Pulmonary artery endothelial cell (primary cell): ENCODE measurements around the gene TRNAU1AP. TPM values are rescaled to one million over a fixed set of nuclear protein-coding genes. Genes with fewer than 3 reads are reported as not detected.
"Not testable (repeated sequence)": the region's sequence is repeated elsewhere in the genome, so short reads cannot be mapped to it uniquely, and the experiment has no call there.

ENCODE experiments used
- DNase-seq: peaks from one replicate; pipeline ENCODE4 v3.0.0-alpha.2; 2011; ENCODE audit warnings: low read depth, low spot score
- total RNA-seq: library from RNA; depleted of rRNA; stranded (reverse); fragments of >200 nt; gene quantifications from 2 replicates; pipeline ENCODE4 v1.2.3, GENCODE V29; 2014

TRNAU1AP gene
- total RNA-seq, 1 donor from 2014 or later, result 27.8 TPM

- DNase-seq, result no peak
These were observed 31.3 kb upstream of the TRNAU1AP start for GRCh38 chr1:28521502-28522164.

GRCh38 chr1:28522537-28522936, 30.3 kb upstream of the TRNAU1AP start:
- not testable (repeated sequence) for DNase-seq

DNA sequence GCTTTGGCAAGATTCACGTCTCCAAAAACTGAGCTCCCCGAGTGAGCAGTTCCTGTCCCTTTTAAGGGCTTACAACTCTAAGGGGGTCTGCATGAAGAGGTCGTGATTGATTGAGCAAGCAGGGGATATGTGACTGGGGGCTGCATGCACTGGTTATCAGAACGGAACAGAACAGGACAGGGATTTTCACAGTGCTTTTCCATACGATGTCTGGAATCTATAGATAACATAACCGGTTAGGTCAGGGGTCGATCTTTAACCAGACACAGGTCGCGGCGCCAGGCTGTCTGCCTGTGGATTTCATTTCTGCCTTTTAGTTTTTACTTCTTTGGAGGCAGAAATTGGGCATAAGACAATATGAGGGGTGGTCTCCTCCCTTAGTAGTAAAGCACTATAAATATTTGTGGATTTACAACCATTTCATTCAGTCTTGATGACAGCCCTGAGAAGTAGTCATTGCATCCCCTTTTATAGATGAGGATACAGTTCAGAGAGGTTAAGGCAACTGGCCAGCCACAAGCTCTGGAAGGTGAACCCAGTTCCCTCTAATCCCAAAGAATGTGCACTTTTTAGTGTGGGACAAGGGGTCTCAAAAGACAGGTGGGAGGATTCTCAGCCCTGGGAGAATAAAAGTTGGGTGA, 27.8 kb upstream of the TRNAU1AP start:
- DNase-seq, result not testable (repeated sequence)

GRCh38 chr1:28526886-28527285, 26.0 kb upstream of the TRNAU1AP start:
- DNase-seq, result no peak

DNA sequence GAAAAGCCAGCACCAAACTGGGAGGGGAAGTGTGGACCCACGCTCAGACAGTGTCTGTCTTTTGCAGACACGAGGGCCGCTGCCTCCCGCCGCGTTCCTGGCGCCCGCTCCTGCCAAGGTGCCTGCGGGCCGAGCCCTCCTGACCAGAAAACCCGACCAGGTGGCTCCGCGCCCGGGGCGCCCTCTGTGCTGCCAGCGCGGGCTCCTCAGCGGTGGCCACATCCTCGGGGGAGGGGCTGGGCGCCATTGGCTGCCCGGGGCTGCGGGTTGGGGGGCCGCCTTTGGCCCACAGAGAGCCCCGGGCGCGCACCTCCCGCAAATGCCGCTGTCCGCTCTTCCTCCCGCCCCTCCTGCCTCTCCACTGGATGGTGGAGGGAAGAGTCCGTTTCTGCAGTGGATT, 22.4 kb upstream of the TRNAU1AP start:
- DNase-seq, result no peak

- DNase-seq, result no peak
These were observed 18.2 kb upstream of the TRNAU1AP start for GRCh38 chr1:28534671-28535070.

GRCh38 chr1:28535180-28535579, 17.7 kb upstream of the TRNAU1AP start:
- DNase-seq, result no peak

GRCh38 chr1:28537457-28538199, 15.3 kb upstream of the TRNAU1AP start:
- no peak for DNase-seq

GRCh38 chr1:28538286-28538685, 14.6 kb upstream of the TRNAU1AP start:
- no peak for DNase-seq

DNA sequence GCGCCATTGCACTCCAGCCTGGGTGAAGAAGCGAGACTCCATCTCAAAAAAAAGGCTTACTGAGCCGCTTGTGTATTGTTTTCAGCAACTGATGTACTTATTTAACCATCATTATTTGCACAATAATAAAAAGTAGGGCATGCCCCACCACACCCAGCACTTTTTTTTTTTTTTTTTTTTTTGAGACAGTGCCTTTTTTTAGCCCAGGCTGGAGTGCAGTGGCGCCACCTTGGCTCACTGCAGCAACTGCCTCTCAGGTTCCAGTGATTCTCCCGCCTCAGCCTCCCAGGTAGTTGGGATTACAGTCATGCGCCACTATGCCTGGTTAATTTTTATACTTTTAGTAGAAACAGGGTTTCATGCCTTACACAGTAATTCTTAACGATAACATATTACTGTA, 12.2 kb upstream of the TRNAU1AP start:
- no peak for DNase-seq

DNA sequence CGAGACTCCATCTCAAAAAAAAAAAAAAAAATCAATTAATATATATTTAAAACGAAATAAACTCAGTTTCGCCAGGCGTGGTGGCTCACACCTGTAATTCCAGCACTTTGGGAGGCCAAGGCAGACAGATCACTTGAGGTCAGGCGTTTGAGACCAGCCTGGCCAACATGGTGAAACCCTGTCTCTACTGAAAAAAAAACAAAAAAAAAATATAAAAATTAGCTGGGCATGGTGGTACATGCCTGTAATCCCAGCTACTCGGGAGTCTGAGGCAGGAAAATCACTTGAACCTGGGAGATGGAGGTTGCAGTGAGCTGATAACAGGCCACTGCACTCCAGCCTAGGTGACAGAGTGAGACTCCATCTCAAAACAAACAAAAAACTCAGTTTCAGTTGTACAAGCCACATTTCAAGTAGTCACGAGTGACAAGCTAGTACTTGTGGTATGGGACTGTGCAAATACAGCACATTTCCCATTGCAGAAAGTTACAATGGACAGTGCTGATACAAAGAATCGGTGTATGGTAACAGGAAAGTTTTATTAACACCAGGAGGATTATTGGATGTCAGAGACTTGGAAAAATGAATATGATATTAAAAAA, 11.4 kb upstream of the TRNAU1AP start:
- DNase-seq, result not testable (repeated sequence)

DNA sequence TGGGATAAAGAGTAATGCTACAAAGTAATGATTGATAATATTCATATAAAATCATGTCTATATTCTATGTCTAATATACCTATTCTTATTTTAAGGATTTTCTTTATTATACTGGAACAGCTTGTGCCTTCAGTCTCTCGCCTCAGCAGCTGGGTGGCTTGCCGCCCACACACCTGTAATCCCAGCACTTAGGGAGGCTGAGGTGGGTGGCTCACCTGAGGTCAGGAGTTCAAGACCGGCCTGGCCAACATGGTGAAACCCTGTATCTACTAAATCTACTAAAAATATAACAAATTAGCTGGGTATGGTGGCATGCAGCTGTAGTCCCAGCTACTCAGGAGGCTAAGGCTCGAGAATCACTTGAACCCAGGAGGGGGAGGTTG, 7.6 kb upstream of the TRNAU1AP start:
- DNase-seq, result no peak

GRCh38 chr1:28548318-28548717, 4.6 kb upstream of the TRNAU1AP start:
- no peak for DNase-seq

DNA sequence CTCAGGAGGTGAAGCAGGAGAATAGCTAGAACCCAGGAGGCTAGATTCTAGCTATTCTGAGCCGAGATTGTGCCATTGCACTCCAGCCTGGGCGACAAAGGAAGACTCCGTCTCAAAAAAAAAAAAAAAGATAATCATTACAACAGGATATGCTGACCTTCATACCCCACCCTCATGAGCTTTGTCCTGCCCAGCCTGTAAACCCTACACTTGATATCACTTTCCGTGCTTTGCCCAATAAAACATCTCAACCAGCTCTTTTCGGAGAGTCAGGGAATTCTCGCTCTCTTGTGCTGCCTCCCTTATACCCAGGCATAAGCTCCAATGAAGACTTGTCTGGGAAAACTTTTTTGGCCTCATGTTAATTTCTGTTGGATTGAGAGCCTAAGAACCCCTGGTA, 1.5 kb upstream of the TRNAU1AP start:
- DNase-seq, result no peak

GRCh38 chr1:28560886-28561285, 8.0 kb downstream of the TRNAU1AP start:
- no peak for DNase-seq

DNA sequence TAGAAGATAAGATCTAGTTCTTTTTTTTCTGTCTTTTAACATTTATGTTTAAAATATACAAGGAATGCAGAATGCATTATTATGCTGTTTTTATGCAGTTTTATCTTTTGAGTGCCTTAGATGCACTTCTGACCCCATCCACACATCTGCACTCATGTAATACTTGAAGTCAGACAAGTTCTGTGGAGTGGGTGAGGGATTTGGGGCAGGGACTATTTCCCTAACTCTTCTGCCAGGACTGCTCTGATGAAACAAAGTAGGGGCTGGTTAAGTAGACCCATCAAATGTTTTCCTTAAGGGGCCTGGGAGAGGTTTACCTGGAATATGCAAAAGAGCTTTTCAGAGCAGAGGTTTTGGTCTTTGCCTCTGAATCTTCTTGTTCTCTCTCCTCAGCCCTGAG, 11.4 kb downstream of the TRNAU1AP start:
- DNase-seq, result no peak

DNA sequence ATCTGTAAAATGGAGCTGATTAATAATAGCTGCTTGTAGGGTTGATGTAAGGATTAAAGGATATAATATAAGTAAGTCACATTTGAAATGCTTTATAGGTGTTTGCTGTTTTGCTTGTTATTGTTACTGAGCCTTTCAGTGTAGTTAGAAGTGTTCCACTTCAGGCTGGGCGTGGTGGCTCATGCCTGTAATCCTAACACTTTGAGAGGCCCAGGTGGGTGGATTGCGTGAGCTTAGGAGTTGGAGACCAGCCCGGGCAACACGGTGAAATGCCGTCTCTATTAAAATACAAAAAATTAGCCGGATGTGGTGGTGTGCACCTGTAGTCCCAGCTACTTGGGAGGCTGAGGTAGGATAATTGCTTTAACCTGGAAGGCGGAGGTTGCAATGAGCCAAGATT, 12.2 kb downstream of the TRNAU1AP start:
- no peak for DNase-seq

- DNase-seq, result no peak
These were observed 12.8 kb downstream of the TRNAU1AP start for GRCh38 chr1:28565726-28566125.

GRCh38 chr1:28566931-28567330, 14.0 kb downstream of the TRNAU1AP start:
- DNase-seq, result no peak

GRCh38 chr1:28571911-28572310, 19.0 kb downstream of the TRNAU1AP start:
- no peak for DNase-seq

DNA sequence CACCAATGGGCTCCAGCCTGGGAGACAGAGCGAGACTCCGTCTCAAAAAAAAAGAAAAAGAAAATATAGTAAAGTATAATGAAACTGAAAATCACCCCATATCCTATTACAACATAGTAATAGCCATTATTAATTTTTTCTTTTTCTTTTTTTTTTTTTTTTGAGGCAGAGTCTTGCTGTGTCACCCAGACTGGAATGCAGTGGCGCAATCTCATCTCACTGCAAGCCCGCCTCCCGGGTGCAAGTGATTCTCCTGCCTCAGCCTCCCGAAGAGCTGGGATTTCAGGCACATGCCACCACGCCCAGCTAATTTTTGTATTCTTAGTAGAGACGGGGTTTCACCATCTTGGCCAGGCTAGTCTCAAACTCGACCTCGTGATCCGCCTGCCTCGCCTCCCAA, 20.0 kb downstream of the TRNAU1AP start:
- not testable (repeated sequence) for DNase-seq

DNA sequence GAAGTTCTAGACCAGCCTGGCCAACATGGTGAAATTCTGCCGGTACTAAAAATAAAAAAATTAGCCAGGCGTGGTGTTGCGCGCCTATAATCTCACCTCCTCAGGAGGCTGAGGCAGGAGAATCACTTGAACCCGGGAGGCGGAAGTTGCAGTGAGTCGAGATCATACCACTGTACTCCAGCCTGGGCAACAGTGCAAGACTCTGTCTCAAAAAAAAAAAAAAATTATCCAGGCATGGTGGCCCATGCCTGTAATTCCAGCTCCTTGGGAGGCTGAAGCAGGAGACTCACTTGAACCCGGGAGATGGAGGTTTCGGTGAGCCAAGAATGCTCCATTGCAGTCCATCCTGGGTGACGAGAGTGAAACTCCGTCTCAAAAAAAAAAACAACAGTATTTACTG, 20.7 kb downstream of the TRNAU1AP start:
- DNase-seq, result no peak
